OCI-LY7 (cell line): ENCODE data around the gene SENP5. TPM values are rescaled to one million over a fixed set of nuclear protein-coding genes. Genes with fewer than 3 reads are reported as not detected.

Experiments
- BruUV-seq: library from RNA; stranded (reverse); fragments of 400-500 nt; replicated peaks from 2 replicates; lab custom pipeline; 2021; lab: Mats Ljungman, UMichigan
- CTCF ChIA-PET: fragments of 300-600 bp; sonication (Branson Sonifier 250); formaldehyde crosslinking; loops from one replicate; lab custom pipeline; 2022; ENCODE audit warnings: antibody characterized with exemption; ENCODE audit not compliant: unreplicated experiment; lab: Charles Lee
- POLR2A ChIA-PET: fragments of 300-600 bp; sonication (Branson Sonifier 250); formaldehyde crosslinking; loops from one replicate; lab custom pipeline; 2022; ENCODE audit warnings: antibody characterized with exemption; lab: Charles Lee
- DNase-seq: peaks from one replicate; pipeline ENCODE4 v3.0.0-alpha.2; 2015; ENCODE audit warnings: low spot score
- H2AFZ ChIP-seq: fragments of 200-600 bp; sonication (generic), shearing (Covaris generic); 2 replicates; pipeline ENCODE4 v1.6.1; 2014; ENCODE audit warnings: mild to moderate bottlenecking, antibody characterized with exemption, low read length, moderate library complexity
- H3K27ac ChIP-seq: fragments of 200-600 bp; sonication (generic); 2 replicates; pipeline ENCODE4 v1.5.1; 2014; ENCODE audit warnings: mixed run types, low read depth, mild to moderate bottlenecking, moderate library complexity, low read length, inconsistent platforms; ENCODE audit not compliant: poor library complexity, severe bottlenecking
- H3K36me3 ChIP-seq: fragments of 200-600 bp; sonication (generic); 2 replicates; pipeline ENCODE4 v1.6.1; 2014; ENCODE audit warnings: mild to moderate bottlenecking, antibody characterized with exemption, low read length, moderate library complexity, mixed read lengths; ENCODE audit not compliant: insufficient read depth
- H3K4me1 ChIP-seq: fragments of 200-600 bp; sonication (generic); 2 replicates; pipeline ENCODE4 v1.5.1; 2014; ENCODE audit warnings: mild to moderate bottlenecking, low read length; ENCODE audit not compliant: insufficient read depth, poor library complexity, severe bottlenecking
- H3K4me2 ChIP-seq: fragments of 200-600 bp; sonication (generic); 2 replicates; pipeline ENCODE4 v1.6.1; 2014; ENCODE audit warnings: mild to moderate bottlenecking, low read length
- H3K4me3 ChIP-seq: fragments of 200-600 bp; sonication (generic); 2 replicates; pipeline ENCODE4 v1.5.1; 2014; ENCODE audit warnings: mild to moderate bottlenecking, low read depth, low read length; ENCODE audit not compliant: poor library complexity, severe bottlenecking
- H3K79me2 ChIP-seq: fragments of 200-600 bp; sonication (generic); 2 replicates; pipeline ENCODE4 v1.6.1; 2016; ENCODE audit warnings: low read depth, mild to moderate bottlenecking, low read length, moderate library complexity, mixed read lengths; ENCODE audit not compliant: insufficient read depth
- H3K9me2 ChIP-seq: fragments of 200-600 bp; sonication (generic); 2 replicates; pipeline ENCODE4 v1.6.1; 2016; ENCODE audit warnings: mild to moderate bottlenecking, low read length, mixed read lengths; ENCODE audit not compliant: insufficient read depth
- H3K9me3 ChIP-seq: fragments of 200-600 bp; sonication (generic); 2 replicates; pipeline ENCODE4 v1.6.1; 2014; ENCODE audit warnings: mild to moderate bottlenecking, mixed run types, low read length, mixed read lengths
- H4K20me1 ChIP-seq: fragments of 200-600 bp; sonication (generic); 2 replicates; pipeline ENCODE4 v1.6.1; 2014; ENCODE audit warnings: mild to moderate bottlenecking, antibody characterized with exemption, low read length, moderate library complexity, mixed read lengths; ENCODE audit not compliant: insufficient read depth
- EZH2phosphoT487 ChIP-seq: fragments of 200-600 bp; sonication (generic); IDR thresholded peaks from 2 replicates; pipeline ENCODE4 v1.6.1; 2018; ENCODE audit warnings: low read depth, borderline replicate concordance, mild to moderate bottlenecking, mixed run types, antibody characterized with exemption, low read length, moderate library complexity, mixed read lengths
- intact Hi-C: fragments of 100-400 bp; cut with micrococcal nuclease; formaldehyde crosslinking; loops from one replicate; pipeline ENCODE4 v1.10.0; 2022; ENCODE audit not compliant: unreplicated experiment
- total RNA-seq, 2 experiments: library from RNA; depleted of rRNA in 1 of 2; stranded (reverse); fragments of >200 nt in 1 of 2; shearing (Covaris generic) in 1 of 2; gene quantifications; 2 replicates each; pipeline ENCODE4 v1.2.3, GENCODE V29; 2014 to 2022
- TF ChIP-seq, protein P1 (sequence below): fragments of 200-600 bp; sonication (generic); conservative IDR thresholded peaks from 2 replicates; pipeline ENCODE4 v1.5.1; 2014; ENCODE audit warnings: mild to moderate bottlenecking, antibody characterized with exemption, low read length, moderate library complexity, mixed read lengths

The SENP5 gene
- total RNA-seq, 2 experiments from 2014 or later, result 40.2 to 42.9 TPM

- BruUV-seq, result no TSS peak
- POLR2A ChIA-PET, result no interaction called here
- intact Hi-C loops, result loop anchor here (10.0 kb wide), 1 partner anchor 1043 kb away; the partner anchor contains the start of gene TNK2
- H3K9me2 ChIP-seq, result no peaks in the 10 kb centered on the region
- peaks cover 14% of the 10 kb centered on the region for H3K79me2 ChIP-seq
- CTCF ChIA-PET, result no interaction called here
- H3K27ac ChIP-seq, result no peak overlapping the region
- peaks cover 16% of the 10 kb centered on the region for H3K36me3 ChIP-seq
- no peaks in the 10 kb centered on the region; the same call in none of the 2 replicates for H4K20me1 ChIP-seq
- no peak overlapping the region for H3K4me3 ChIP-seq
- H3K4me2 ChIP-seq, result no peak overlapping the region
- peaks cover 5% of the 10 kb centered on the region for H3K4me1 ChIP-seq
- H3K9me3 ChIP-seq, result no peaks in the 10 kb centered on the region
- H2AFZ ChIP-seq, result no peak overlapping the region
- no peak for TF ChIP-seq EZH2phosphoT487
- TF ChIP-seq, protein P1, sequence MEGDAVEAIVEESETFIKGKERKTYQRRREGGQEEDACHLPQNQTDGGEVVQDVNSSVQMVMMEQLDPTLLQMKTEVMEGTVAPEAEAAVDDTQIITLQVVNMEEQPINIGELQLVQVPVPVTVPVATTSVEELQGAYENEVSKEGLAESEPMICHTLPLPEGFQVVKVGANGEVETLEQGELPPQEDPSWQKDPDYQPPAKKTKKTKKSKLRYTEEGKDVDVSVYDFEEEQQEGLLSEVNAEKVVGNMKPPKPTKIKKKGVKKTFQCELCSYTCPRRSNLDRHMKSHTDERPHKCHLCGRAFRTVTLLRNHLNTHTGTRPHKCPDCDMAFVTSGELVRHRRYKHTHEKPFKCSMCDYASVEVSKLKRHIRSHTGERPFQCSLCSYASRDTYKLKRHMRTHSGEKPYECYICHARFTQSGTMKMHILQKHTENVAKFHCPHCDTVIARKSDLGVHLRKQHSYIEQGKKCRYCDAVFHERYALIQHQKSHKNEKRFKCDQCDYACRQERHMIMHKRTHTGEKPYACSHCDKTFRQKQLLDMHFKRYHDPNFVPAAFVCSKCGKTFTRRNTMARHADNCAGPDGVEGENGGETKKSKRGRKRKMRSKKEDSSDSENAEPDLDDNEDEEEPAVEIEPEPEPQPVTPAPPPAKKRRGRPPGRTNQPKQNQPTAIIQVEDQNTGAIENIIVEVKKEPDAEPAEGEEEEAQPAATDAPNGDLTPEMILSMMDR, result no peak
- no peak for DNase-seq
Observed at GRCh38 chr3:196947860-196948441, 80.2 kb downstream of the SENP5 start.

DNA sequence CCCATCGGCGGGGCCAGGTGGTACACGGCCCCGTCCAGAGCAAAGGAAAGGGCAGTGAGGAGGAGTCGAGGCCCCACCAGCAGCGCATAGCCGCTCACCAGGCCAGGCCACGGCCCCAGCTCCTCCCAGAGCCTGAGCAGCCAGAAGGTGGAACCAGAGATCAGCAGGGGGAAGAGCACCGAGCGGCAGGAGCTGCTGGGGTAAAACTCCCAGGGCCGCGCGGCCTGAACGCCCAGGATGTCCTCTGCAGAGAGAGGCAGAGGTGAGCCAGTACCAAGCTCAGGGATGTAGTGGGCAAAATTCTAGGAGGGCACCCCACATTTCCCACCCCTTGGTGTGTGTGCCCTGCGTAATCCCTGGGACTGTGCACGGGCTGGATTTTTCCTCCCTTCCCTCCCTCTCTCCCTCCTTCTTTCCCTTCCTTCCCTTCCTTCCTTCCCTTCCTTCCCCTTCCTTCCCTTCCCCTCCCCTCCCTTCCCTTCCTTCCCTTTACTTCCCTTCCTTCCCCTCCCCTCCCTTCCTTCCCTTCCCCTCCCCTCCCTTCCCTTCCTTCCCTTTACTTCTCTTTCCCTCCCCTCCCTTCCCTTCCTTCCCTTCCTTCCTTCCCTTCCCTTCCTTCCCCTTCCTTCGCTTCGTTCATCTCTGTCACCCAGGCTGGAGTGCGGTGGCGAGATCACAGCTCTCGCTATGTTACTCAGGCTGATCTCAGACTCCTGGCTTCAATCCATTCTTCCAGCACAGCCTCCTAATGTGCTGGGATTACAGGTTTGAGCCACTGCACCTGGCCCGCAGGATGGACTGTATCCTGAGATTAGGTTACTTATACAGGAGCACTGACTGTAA, 80.9 kb downstream of the SENP5 start:
- Histone ChIP-seq H3K36me3 (peaks cover 16% of the 10 kb centered on the region), H3K9me2 (no peaks in the 10 kb centered on the region), H3K9me3 (no peaks in the 10 kb centered on the region), H3K4me3 (no peak overlapping the region), H3K4me1 (peaks cover 2% of the 10 kb centered on the region), H4K20me1 (no peaks in the 10 kb centered on the region; the same call in 1 of the 2 replicates), H3K79me2 (peaks cover 7% of the 10 kb centered on the region), H3K4me2 (no peak overlapping the region), H3K27ac (no peak overlapping the region), H2AFZ (no peak overlapping the region)
- no TSS peak for BruUV-seq
- TF ChIP-seq, protein P1, result no peak
- TF ChIP-seq EZH2phosphoT487, result no peak
- CTCF ChIA-PET, result interaction anchor here (0.6 kb wide), 1 partner anchor 763 kb away, joined by 3 read pairs; no protein-coding TSS in a partner anchor
- intact Hi-C loops, result loop anchor here (10.0 kb wide), 1 partner anchor 1044 kb away; the partner anchor contains the start of gene TNK2
- POLR2A ChIA-PET, result no interaction called here
- no peak for DNase-seq
